Choroid plexus epithelial cell (primary cell): Measurements from ENCODE around the gene CELF2.

Experiments used
- DNase-seq: peaks from one replicate; pipeline ENCODE4 v3.0.0-alpha.2; 2010; ENCODE audit warnings: low read depth
- H3K4me3 ChIP-seq: 2 replicates; pipeline ENCODE4 v1.5.1; 2011; ENCODE audit warnings: low read depth, mild to moderate bottlenecking, control low read depth, low read length, moderate library complexity
- CTCF ChIP-seq: conservative IDR thresholded peaks from 2 replicates; pipeline ENCODE4 v1.5.1; 2011; ENCODE audit warnings: low read depth, mild to moderate bottlenecking, control low read depth, inconsistent platforms, low read length, moderate library complexity

The CELF2 gene

GRCh38 chr10:11313463-11313862, 295.8 kb downstream of the CELF2 start:
- DNase-seq: no peak
- no peak overlapping the region for H3K4me3 ChIP-seq
- TF ChIP-seq CTCF: no peak

GRCh38 chr10:11317936-11318670, 300.4 kb downstream of the CELF2 start:
- DNase-seq: no peak
- no peak for TF ChIP-seq CTCF
- H3K4me3 ChIP-seq: no peak overlapping the region

GRCh38 chr10:11318826-11319598, 301.3 kb downstream of the CELF2 start:
- no peak overlapping the region for H3K4me3 ChIP-seq
- no peak for TF ChIP-seq CTCF
- DNase-seq: no peak

- TF ChIP-seq CTCF: no peak
- no peak overlapping the region for H3K4me3 ChIP-seq
- DNase-seq: no peak
Observed at GRCh38 chr10:11319990-11320602, 302.4 kb downstream of the CELF2 start.

GRCh38 chr10:11320809-11321520, 303.3 kb downstream of the CELF2 start:
- H3K4me3 ChIP-seq: no peak overlapping the region
- DNase-seq: no peak
- TF ChIP-seq CTCF: no peak

- TF ChIP-seq CTCF: no peak
Observed at GRCh38 chr10:11322698-11323097, 305.0 kb downstream of the CELF2 start.

More at GRCh38 chr10:11322698-11323097, 305.0 kb downstream of the CELF2 start:
- H3K4me3 ChIP-seq: no peak overlapping the region
- no peak for DNase-seq
